Urinary bladder (tissue), 4 donors: ENCODE data around the gene TLK1. TPM values are rescaled to one million over a fixed set of nuclear protein-coding genes. Genes with fewer than 3 reads are reported as not detected.
A peak's percentile ranks its signal among the peaks of the same experiment; 100 is the strongest.
"Not testable (repeated sequence)": the region's sequence is repeated elsewhere in the genome, so short reads cannot be mapped to it uniquely, and the experiment has no call there.

Source experiments
- DNase-seq: peaks from one replicate; pipeline ENCODE4 v3.0.0-alpha.2; 2015; ENCODE audit errors: extremely low spot score
- H3K27ac ChIP-seq: one replicate; pipeline ENCODE4 v1.5.1; 2013; ENCODE audit warnings: low read depth, mild to moderate bottlenecking, moderate library complexity
- H3K36me3 ChIP-seq: one replicate; pipeline ENCODE4 v1.6.1; 2013; ENCODE audit warnings: mild to moderate bottlenecking, moderate library complexity; ENCODE audit not compliant: insufficient read depth
- H3K4me1 ChIP-seq: one replicate; pipeline ENCODE4 v1.6.1; 2013; ENCODE audit warnings: mild to moderate bottlenecking, moderate library complexity; ENCODE audit not compliant: insufficient read depth
- H3K4me3 ChIP-seq: one replicate; pipeline ENCODE4 v1.5.1; 2013; ENCODE audit warnings: low read depth, low read length
- WGBS: extraction: QIAGEN DNeasy Blood & Tissue Kit; methylation state at CpG from one replicate; pipeline ENCODE4 v1.1.7; 2013; 5-methylcytosine and 5-hydroxymethylcytosine counted together
- polyA plus RNA-seq: library from polyadenylated mRNA; stranded (reverse); fragments of 200-250 nt; gene quantifications from one replicate; pipeline ENCODE4 v1.2.3, GENCODE V29; 2013
- total RNA-seq: library from RNA; depleted of rRNA; stranded (reverse); fragments of >200 nt; gene quantifications from one replicate; pipeline ENCODE4 v1.2.3, GENCODE V29; 2014
- donor health status: healthy with polysubstance abuse.
- donor health status: healthy.

The TLK1 gene
- total and polyA plus RNA-seq, 2 donors: 23.3 to 50.9 TPM

DNA sequence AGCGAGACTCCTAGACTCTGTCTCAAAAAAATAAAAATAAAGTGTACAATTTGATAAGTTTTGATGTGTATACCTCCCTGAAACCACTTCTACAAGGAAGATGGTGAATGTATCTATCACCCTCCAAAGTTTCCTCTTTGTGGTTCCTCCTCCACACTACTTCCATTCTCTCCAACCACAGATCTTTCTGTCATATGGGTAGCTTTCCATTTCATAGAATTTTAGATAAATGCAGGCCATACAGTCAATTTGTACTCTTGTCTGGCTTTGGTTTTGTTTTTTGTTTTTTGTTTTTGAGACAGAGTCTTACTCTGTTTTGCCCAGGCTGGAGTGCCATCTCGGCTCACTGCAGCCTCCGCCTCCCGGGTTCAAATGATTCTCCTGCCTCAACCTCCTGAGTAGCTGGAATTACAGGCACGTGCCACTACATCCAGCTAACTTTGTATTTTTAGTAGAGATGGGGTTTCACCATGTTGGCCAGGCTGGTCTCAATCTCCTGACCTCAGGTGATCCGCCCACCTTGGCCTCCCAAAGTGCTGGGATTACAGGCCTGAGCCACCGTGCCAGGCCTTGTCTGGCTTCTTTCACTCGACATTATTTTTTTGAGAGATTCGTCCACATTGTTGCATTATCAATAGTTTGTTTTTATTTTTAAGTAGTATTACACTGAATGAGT, 2.0 kb upstream of the TLK1 start:
- not testable (repeated sequence) for H3K4me1 ChIP-seq, H3K4me3 ChIP-seq, DNase-seq, H3K27ac ChIP-seq, H3K36me3 ChIP-seq
- 95% methylated on average over 9 of the region's 9 CpGs for WGBS

DNA sequence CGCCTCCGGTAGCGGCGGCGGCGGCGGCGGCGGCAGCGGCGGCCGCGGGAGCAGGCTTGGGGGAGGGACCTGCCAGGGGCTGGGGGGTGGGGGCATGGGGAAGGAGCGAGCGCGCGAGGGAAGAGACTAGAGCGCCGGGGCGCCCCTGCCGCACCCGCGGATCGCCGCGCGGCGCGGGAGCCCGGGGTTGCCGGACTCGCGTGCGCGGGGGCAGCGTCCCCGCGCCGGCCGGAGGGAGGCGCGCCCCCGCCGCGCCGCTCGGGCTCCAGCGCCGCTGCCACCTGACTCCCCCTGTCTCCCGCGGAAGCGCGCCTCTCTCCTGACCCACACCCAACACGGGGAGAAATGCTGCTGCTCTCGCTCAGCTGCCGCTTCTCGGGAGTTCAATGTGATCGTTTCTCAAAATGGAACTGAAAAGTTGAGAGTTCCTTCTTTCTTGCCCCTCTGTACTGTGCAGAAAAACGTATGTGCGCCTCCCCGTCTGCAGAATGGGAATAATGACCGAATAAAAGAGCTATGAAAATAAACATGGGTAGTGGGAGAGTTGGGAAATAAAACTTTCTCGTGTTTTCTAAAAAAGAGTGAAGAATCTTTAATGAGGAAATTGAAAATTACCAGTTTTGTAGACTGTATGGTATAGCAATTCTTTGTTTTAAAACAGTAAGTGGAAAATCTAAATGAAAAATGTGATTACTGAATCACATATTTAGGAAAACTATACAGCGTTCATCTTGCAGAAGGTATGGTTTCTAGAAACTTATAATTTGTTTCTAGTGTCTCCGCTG, 455 bp upstream of the TLK1 start:
- H3K36me3 ChIP-seq: no peaks in the 10 kb centered on the region
- WGBS: under 1% methylated on average over 65 of the region's 65 CpGs
- DNase-seq: peak; percentile 47
- peak overlapping the region; percentile 99 for H3K27ac ChIP-seq
- no peaks in the 10 kb centered on the region for H3K4me1 ChIP-seq
- H3K4me3 ChIP-seq: peak overlapping the region; percentile 98

DNA sequence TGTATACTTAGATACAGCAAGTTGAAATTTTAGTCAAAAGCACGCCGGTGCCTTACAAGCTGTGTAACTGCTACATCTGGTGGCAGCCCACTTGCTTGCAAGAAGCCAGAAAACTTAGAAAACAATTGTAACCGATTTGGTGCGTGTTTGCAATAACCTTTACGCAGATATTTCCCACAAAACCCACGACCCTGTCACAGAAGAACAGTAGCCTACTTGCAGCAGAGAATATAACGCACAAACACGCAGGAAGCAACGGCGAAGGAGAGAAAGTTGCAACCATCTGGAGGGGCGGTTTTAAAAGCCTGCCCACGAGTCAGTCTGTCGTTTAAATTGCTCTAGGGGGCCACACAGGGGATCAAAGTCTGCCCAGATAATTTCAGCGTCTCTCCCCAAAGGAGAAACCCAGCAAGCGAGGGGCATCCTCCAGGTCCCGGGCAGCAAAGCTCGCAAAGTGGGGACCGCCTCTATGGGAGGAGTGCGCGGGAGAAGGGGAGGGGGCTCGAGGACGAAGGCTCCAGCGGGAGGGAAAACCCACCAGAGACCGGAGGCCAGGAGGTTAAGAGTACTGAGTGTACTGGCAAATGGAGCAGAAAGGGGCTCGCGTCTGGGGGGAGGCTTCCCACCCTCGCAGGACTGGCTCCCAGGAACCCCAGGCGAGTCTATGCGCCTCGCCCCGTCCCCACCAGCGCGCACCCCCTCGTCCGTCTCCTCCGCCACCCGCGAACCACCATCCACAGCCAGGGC, 1.1 kb downstream of the TLK1 start:
- Histone ChIP-seq H3K4me1 (no peaks in the 10 kb centered on the region), H3K4me3 (peak overlapping the region; percentile 98), H3K27ac (peak overlapping the region; percentile 99), H3K36me3 (no peaks in the 10 kb centered on the region)
- DNase-seq: peak; percentile 47
- under 1% methylated on average over 38 of the region's 38 CpGs for WGBS

DNA sequence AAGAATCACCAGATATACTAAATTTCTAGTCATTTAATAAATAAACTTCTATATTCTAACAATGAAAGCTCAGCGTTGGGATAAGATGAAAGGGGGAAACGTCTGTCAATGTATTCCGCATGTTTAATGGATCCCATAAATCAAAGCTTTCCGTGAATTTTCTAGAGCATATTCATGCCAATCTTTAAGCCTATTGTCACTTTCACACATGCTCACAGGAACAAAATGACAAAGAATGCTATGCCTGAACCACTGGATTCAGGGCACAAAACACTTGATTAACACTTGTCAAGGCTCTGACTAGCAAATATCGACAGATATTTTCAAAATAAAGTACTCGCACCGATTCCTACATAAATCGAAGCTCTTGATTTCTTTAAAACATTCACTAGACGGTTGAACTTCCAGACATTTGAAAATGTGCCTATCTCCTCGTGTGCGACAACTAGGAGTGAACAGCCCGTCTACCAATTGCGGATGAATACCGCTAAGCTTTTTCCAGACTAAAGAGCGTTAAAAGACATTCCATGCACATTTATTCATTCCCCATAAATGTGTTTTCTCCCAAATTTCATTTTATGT, 1.8 kb downstream of the TLK1 start:
- Histone ChIP-seq H3K4me1 (no peaks in the 10 kb centered on the region), H3K4me3 (peak overlapping the region; percentile 98), H3K36me3 (no peaks in the 10 kb centered on the region), H3K27ac (no peak overlapping the region)
- DNase-seq: peak; percentile 4
- 8% methylated on average over 15 of the region's 15 CpGs for WGBS

DNA sequence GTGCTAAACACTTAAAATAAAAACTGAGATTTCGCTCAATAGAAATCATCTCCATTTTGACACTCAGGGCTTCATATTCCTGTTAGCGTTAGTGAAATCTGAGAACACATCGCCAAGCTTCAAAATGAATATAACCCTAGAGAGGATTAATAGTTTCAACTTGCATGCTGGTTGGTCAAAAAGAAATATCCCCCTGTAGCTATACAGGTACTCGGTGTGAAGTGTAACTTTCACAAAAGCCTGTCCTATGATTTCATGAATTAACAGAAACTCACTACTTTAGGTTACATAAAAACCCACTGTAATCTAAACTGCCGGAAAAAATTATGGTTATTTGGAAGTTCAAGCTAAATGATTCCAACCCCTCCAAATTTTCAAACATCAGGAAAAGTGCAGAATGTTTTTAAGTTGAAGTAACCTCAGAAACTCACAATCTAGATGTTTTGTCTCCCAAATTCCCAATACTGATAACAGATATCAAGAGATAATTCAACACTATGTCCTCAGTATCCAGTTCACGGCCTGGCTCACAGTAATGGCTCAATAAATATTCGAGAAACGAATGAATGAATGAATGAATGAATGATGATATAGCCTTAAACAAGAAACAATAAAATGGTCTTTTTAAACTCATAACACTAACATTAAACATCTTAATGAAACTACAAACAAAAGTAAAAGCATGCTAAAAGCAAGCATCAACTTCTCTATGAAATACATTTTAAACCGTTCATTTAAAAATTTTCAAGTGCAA, 2.5 kb downstream of the TLK1 start:
- no peaks in the 10 kb centered on the region for H3K4me1 ChIP-seq
- H3K36me3 ChIP-seq: no peaks in the 10 kb centered on the region
- no peak overlapping the region for H3K4me3 ChIP-seq
- no peak overlapping the region for H3K27ac ChIP-seq
- 62% methylated on average over 9 of the region's 9 CpGs for WGBS
- no peak for DNase-seq

DNA sequence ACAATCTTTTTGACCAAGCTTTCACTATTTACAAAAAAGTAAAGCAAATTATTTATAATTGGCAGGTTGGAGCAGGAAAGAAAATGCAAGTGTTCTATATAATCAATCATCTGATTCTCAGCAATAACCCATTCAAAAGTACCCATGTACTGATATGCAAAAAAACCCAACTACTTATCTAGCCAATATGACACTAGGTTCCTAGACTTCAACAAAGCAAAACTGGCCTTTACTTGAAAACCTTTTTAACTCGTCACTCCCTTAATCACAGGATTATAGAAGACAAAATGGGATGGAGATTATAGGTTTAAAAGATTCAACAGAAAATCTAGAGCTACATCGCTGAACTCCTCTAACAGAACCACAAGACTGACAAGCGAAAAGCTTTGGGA, 3.6 kb downstream of the TLK1 start:
- no peak for DNase-seq
- Histone ChIP-seq H3K4me3 (no peak overlapping the region), H3K36me3 (no peaks in the 10 kb centered on the region), H3K27ac (no peak overlapping the region), H3K4me1 (no peaks in the 10 kb centered on the region)
- 89% methylated on average over 3 of the region's 3 CpGs for WGBS

DNA sequence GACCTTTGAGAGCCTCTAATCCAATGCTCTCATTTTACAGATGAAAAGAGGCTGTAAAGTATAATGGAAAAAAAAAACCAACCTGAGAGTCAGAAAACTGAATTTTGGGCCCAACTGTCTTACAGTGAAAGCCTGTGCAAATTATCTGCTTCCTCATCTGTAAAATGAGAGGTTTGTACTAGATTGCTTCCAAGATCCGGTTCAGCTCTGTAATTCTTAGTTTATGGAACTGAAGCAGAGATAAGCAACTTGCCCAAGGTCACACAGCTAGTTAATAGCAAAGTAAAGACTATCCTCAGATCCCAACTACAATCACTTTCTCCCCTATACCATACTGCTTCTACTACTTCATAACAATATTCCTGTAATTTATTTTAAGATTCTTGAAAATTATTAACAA, 6.3 kb downstream of the TLK1 start:
- DNase-seq: no peak
- no peaks in the 10 kb centered on the region for H3K36me3 ChIP-seq
- H3K27ac ChIP-seq: no peak overlapping the region
- H3K4me3 ChIP-seq: no peak overlapping the region
- WGBS: 6% methylated on average over 1 of the region's 1 CpG
- peaks cover 2% of the 10 kb centered on the region for H3K4me1 ChIP-seq

DNA sequence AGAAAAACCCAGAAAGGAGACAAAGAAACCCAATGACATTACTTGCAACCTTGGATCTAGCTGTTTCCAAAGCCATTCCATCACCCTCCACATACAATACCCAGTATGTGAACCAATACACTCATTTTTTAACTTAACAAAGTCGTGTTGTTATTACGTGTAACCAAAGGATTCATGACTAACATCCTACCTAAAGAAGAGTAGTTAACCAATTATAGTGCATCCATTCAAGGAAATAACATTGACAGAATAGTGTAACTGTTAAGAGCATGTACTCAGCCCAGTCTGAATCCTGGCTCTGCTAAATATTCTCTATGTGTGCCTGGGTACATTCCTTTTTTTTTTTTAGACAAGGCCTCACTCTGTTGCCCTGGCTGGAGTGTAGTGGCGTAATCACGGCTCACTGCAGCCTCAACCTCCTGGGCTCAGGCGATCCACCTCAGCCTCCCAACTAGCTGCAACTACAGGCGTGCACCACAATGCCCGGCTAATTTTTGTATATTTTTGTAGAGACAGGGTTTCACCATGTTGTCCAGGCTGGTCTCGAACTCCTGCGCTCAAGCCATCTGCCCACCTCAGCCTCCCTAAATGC, 9.9 kb downstream of the TLK1 start:
- DNase-seq: no peak
- no peaks in the 10 kb centered on the region for H3K36me3 ChIP-seq
- WGBS: 96% methylated on average over 9 of the region's 9 CpGs
- peaks cover 2% of the 10 kb centered on the region for H3K4me1 ChIP-seq
- H3K4me3 ChIP-seq: no peak overlapping the region
- H3K27ac ChIP-seq: no peak overlapping the region

DNA sequence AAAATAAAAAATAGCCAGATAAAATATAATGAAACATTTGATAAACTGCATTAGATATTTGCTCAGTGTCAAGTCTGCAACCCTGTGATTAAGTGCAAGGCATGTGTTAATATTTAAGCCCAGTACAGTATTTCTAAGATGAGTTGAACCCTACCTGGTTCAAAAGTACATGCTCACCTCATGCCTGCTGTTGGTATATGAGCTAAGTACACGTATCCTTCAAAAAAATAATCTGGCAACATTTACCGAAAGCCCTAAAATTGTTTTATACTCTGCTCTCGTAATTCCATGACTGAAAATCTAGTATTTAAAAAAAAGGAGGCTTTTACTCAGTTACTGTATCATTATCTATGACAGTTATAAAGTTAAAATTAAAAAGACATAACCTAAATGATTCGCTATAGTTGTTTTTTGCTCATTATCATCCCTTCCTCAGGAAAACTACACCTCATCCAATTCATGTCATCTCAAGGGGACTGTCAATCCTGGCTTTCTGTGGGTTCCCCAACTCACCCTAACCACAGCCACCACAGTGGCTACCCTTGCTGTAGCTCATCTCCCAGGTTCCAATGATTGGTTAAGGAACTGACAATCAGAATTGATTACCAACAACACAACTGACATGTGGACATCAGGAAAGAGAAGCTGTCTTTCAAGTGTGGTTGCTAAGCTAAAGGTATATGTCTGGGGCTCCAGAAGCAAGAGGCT, 10.6 kb downstream of the TLK1 start:
- Histone ChIP-seq H3K4me3 (no peak overlapping the region), H3K27ac (no peak overlapping the region), H3K4me1 (peaks cover 2% of the 10 kb centered on the region), H3K36me3 (no peaks in the 10 kb centered on the region)
- 87% methylated on average over 4 of the region's 4 CpGs for WGBS
- no peak for DNase-seq

DNA sequence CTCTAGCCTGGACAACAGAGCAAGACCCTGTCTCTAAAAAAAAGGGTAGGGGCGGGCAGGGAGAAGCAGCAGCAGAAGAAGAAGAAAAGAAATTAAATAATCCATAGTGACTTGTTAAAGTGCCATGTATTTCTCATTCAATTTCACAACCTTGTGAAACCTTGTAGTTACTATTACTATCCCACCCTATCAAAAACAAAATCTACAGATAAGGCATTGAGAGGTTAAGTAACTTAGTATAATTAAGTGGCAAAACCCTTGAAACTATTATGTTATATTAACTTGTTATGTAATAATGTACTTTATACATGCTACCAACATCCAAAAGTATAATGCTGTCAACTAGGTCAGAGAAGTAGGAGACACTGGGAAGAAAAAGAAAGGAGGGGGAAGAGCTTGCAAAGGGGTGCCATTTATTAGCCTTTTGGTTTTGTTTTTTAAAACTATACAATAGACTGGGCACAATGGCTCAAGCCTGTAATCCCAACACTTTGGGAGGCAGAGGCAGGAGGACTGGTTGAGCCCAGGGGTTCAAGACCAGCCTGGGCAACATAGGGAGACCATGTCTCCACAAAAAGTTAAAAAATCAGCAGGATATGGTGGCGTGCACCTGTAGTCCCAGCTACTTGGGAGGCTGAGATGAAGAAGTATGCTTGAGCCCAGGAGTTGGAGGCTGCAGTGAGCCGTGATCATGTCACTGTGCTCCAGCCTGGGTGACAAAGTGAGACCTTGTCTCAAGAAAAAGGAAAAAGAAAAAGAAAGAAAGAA, 11.3 kb downstream of the TLK1 start:
- Histone ChIP-seq H3K4me3 (no peak overlapping the region), H3K4me1 (peaks cover 2% of the 10 kb centered on the region), H3K27ac (no peak overlapping the region), H3K36me3 (no peaks in the 10 kb centered on the region)
- no peak for DNase-seq
- 97% methylated on average over 3 of the region's 3 CpGs for WGBS

DNA sequence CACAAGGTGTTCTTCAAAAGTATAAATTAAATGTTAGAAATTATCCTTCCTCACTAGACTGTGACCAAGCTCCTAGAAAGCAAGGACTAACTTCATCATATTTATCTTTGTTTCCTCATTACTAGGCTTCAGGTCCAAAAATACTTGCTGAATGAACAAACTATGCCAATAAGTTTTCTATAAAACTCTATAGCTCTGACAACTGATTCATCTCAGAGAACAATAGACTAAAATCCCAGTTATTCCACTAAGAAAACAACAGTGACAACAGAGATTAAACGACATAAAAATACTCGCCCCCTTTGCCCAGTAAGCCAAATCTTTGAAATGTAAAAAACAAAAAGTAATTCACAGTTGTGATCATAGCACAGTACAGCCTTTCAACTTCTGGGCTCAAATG, 13.6 kb downstream of the TLK1 start:
- peaks cover 2% of the 10 kb centered on the region for H3K4me1 ChIP-seq

DNA sequence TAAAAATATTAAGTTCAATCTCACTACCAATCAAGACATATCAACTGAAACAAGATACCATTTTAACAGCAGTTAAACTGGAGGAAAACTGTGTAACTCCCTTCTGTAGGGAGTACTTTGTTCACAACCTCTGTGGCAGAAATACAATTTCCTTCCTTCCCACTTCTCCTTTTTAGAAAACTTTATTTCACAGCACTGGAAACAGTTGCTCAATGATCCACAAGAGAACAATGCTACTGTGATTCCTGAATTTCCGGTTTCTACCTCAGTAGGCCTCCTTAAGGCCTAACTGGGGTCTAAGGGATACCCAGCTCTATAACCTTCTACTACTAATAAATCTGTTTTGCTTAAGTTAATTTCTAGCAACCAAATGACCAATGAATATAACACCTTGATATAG, 14.1 kb downstream of the TLK1 start:
- H3K4me1 ChIP-seq: peaks cover 2% of the 10 kb centered on the region
- no peak overlapping the region for H3K4me3 ChIP-seq
- DNase-seq: no peak
- H3K36me3 ChIP-seq: no peaks in the 10 kb centered on the region
- WGBS: 78% methylated on average over 1 of the region's 1 CpG
- H3K27ac ChIP-seq: peak overlapping the region; percentile 10

More for the DNA sequence above, 13.6 kb downstream of the TLK1 start:
- Histone ChIP-seq H3K4me3 (no peak overlapping the region), H3K36me3 (no peaks in the 10 kb centered on the region), H3K27ac (no peak overlapping the region)
- DNase-seq: no peak
- 55% methylated on average over 2 of the region's 2 CpGs for WGBS
